HG03025 (cell line): ENCODE data around the gene MRGPRX1.
"Not testable (repeated sequence)": the region's sequence is repeated elsewhere in the genome, so short reads cannot be mapped to it uniquely, and the experiment has no call there.

Source experiments
- ATAC-seq: cut with Tn5 transposase; IDR thresholded peaks from one replicate; pipeline ENCODE4 v1.9.1; 2021; ENCODE audit warnings: mild to moderate bottlenecking, moderate library complexity; ENCODE audit not compliant: unreplicated experiment, low FRiP score

The MRGPRX1 gene

GRCh38 chr11:18939314-18939713 is at the start of gene MRGPRX1:
Gene MRGPRX1, minus strand, starts transcription at chr11:18939414. Its CDS starts 4,630 bp downstream, at chr11:18934784.
- no peak for ATAC-seq

- no peak for ATAC-seq
Measured at GRCh38 chr11:18987454-18988231, 48.4 kb upstream of the MRGPRX1 start.

- no peak for ATAC-seq
Measured at GRCh38 chr11:18986744-18987143, 47.5 kb upstream of the MRGPRX1 start.

- ATAC-seq = no peak
Measured at GRCh38 chr11:18981897-18982296, 42.7 kb upstream of the MRGPRX1 start.

DNA sequence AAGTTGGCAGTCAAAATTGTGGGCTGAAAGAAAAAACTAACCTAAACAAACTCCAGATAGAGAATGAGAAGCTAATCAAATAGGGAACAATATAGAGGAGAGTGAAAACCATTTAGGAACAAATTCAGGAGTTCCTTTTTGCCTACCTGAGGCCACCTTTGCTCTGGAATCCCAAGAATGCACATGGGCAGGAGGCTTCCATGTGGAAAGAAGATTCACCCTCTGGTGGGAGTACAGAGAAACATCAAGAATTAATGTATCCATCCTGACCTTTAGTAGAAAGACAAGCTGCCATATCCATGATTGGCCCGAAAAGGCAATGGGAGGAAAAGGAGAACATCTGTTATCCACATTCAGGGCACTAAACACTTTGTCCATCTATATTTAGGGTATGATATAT is 35.0 kb upstream of the MRGPRX1 start:
- ATAC-seq = no peak

GRCh38 chr11:18972336-18972735 is 33.1 kb upstream of the MRGPRX1 start:
- ATAC-seq = no peak

DNA sequence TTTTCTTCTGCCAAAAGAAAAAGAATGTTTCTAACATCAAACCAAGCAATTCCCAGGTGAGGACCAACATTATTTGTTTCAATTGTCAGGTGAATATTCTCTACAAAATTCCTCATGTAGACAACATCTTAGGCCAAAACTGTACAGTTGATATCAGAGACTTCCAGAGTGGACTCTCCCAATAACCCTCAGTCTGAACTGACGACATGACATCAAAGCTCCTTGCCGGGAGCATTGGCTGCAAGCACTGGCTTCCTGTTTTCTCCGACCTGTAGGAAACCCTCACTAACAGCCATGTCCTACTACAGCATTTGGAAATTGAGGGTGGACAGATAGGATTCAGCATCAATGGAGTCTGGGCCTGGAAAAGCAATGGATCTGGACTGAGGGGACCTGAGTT is 30.5 kb upstream of the MRGPRX1 start:
- no peak for ATAC-seq

DNA sequence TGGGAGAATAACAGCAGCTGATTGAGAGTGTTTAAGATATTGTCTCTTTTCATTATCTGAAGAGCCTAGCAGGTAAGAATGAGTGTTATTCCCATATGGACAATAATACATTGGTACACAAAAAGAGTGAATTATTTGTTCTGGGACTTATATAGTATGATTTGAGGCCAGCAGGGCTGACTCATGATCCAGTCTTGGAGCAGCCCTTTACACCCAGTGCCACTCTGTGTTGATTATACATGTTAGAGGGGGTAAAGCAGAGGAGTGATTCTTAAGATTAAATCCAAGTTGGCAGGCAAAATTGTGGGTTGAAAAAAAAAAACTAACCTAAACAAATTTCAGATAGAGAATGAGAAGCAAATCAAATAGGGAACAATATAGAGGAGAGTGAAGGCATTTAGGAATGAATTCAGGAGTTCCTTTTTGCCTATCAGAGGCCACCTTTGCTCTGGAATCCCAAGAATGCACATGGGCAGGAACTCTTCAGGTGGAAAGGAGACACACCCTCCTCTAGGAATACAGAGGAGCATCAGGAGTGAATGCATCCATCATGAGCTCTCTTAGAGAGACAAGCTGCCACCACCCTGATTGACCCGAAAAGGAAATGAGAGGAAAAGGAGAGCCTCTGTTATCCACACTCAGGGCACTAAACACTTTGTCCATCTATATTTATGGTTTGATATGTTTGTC is 19.2 kb upstream of the MRGPRX1 start:
- ATAC-seq = no peak

- no peak for ATAC-seq
Measured at GRCh38 chr11:18956630-18957029, 17.4 kb upstream of the MRGPRX1 start.

GRCh38 chr11:18936002-18936673 is 3.1 kb downstream of the MRGPRX1 start:
- ATAC-seq = no peak

- no peak for ATAC-seq
Measured at GRCh38 chr11:18934195-18934814, 4.9 kb downstream of the MRGPRX1 start.

DNA sequence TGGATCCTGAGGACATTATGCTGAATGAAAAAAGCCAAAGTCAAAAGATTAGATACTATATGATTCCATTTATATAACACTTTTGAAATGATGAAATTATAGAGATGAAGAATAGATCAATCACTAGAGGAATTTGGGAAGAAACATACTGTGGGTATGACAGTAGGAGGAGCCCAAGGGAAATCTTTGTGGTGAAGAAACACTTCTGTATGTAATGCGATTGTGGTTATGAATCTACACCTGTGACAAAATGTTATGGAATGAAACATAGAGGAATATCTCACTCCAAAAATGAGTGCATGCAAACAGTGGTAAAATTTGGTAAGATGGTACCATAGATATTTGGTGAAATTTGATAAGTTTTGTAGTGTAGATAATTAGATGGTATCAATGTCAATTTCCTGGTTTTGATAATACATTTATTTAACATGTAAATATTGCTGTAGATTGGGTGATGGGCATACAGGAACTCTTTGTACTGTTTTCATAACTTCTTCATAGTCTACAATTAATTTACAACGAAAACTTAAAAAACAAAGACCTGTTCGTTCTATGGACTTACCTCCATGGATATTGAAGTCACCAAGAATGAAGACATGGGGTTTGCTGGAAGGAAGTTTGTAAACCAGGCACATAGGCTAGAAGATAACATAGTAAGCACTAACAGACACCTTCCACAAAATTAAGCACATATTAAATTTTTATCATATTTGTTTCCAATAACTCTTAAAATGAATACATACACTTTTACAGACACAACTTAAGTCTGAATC is 11.5 kb downstream of the MRGPRX1 start:
- no peak for ATAC-seq

DNA sequence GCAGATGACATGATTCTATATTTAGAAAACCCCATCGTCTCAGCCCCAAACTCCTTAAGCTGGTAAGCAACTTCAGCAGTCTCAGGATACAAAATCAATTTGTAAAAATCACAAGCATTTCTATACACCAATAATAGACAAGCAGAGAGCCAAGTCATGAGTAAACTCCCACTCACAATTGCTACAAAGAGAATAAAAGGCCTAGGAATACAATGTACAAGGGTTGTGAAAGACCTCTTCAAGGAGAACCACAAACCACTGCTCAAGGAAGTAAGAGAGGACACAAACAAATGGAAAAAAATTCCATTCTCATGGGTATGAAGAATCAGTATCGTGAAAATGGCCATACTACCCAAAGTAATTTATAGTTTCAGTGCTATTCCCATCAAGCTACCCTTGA is 13.8 kb downstream of the MRGPRX1 start:
- ATAC-seq = not testable (repeated sequence)

GRCh38 chr11:18912883-18913282 is 26.3 kb downstream of the MRGPRX1 start:
- no peak for ATAC-seq

GRCh38 chr11:18907391-18907790 is 31.8 kb downstream of the MRGPRX1 start:
- ATAC-seq = no peak

- not testable (repeated sequence) for ATAC-seq
Measured at GRCh38 chr11:18900637-18901036, 38.6 kb downstream of the MRGPRX1 start.

- ATAC-seq = not testable (repeated sequence)
Measured at GRCh38 chr11:18900151-18900611, 39.0 kb downstream of the MRGPRX1 start.

DNA sequence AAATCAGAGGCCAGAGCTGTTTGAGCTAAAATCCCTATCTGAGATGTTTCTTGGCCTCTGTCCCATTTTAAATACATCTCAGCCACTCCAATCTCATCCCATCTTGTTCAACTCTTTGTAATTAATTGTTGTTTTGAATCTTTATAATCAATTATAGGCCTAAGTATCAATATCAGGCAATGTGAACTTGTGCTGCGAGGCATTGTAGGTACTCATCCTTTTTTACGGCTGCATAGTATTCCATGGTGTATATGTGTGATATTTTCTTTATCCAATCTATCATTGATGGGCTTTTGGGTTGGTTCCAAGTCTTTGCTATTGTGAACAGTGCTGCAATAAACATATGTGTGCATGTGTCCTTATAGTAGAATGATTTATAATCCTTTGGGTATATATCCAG is 47.5 kb downstream of the MRGPRX1 start:
- ATAC-seq = not testable (repeated sequence)

DNA sequence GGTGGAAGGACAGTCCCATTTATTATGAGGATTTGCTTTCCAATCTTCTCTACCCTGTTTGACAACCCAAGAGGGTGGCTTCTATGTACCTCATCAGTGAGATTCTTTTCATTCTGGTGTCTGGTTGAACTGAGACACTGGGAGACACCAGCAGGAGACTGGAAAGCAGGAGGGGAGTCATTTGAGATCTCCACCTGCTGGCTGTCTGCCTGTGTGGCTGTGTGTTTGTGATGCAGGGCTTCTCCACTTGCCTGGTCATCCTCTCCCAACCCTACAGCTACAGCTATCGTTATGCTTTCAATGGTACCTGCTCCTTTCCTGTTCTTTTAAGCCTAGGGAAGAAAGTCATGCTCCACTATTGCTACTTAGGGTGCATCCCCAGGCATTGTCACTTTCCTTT is 48.6 kb downstream of the MRGPRX1 start:
- ATAC-seq = no peak
